GM12892 (cell line): ENCODE results near the gene EPB41L3.

Experiments used
- DNase-seq: peaks from one replicate; pipeline ENCODE4 v3.0.0; 2011; ENCODE audit not compliant: insufficient read length
- FAIRE-seq: peaks from 2 replicates; lab custom pipeline; 2011; peaks lifted over from hg19 to GRCh38; lab: Jason Lieb, UNC
- POLR2A ChIP-seq: IDR thresholded peaks from 2 replicates; pipeline ENCODE4 v1.6.1; 2011; ENCODE audit warnings: low read depth, low read length, control low read depth
- POLR2AphosphoS5 ChIP-seq: IDR thresholded peaks from 2 replicates; pipeline ENCODE4 v1.6.1; 2011; ENCODE audit warnings: low read depth, low read length, control low read depth
- TAF1 ChIP-seq: IDR thresholded peaks from 2 replicates; pipeline ENCODE4 v1.6.1; 2011; ENCODE audit warnings: low read depth, mild to moderate bottlenecking, control low read depth, low read length, borderline replicate concordance

Gene EPB41L3

GRCh38 chr18:5415031-5415430 is 128.8 kb downstream of the EPB41L3 start:
- DNase-seq = no peak
- TF ChIP-seq POLR2AphosphoS5 = no peak
- no peak for TF ChIP-seq POLR2A
- no peak for TF ChIP-seq TAF1
- no peak for FAIRE-seq

DNA sequence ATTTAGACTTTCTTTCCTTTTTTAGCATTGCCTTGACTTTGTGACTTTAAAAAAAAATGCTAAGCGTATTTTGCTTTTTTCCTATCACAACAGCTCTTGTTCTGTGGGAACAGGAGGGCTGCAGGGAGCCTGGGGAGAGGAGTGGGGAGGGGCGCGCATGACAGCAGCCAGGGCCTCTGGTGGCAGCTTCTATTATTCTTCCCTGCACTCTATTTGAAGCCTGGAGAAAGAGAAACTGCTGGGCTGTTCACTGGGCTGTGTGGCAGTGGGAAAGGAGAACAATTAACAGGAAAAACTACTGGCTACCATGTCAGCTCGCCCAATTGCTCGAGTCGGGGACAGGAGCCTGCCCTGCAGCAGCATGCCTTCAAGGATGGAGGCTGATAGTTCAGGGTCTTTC is 129.3 kb downstream of the EPB41L3 start:
- FAIRE-seq (no peak), DNase-seq (no peak)
- no peak for TF ChIP-seq TAF1

DNA sequence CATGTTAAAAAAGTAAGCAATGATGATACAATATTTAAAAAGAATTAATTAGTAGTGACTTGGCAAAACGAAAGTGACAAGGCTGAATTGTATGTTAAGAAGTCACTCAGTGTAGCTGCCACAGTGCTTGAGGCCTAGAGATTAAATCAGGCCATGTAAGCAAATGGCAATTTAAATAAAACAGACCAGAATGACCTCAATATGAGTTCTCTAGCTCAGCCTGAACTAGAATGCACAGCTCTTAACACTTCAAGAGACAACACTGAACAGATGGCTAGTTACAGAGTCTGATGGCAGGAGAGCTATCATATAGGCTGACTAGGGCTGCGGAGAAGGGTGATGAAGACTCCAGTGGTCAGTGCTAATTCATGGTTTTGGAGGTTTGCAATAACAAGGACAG is 130.3 kb downstream of the EPB41L3 start:
- TF ChIP-seq POLR2A (no peak), POLR2AphosphoS5 (no peak), TAF1 (no peak)
- DNase-seq = no peak
- FAIRE-seq = no peak

DNA sequence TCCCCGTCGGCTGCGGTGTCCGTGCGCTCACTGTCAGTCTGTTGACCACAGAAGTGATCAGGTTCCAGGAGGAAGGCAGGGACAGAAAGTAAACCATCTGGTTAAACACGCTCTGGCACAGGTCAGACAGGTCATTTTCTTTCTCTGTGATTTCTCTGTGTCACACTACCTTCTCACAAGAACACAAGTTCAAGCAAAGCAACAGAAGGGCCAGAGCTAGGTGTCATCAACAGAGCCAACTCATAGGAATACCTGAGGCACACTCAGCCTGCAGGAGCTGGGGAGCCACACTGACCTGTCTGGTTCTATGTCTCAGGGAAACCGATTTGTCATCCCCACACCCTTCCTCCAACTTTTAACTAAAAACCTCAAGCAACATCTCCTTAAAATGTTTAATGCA is 133.2 kb downstream of the EPB41L3 start:
- TF ChIP-seq POLR2AphosphoS5 = no peak
- TF ChIP-seq TAF1 = no peak
- no peak for TF ChIP-seq POLR2A
- DNase-seq (no peak), FAIRE-seq (no peak)

- TF ChIP-seq TAF1 (no peak), POLR2AphosphoS5 (no peak), POLR2A (no peak)
- no peak for FAIRE-seq
- DNase-seq = no peak
These were observed 145.5 kb downstream of the EPB41L3 start for GRCh38 chr18:5398269-5398668.

GRCh38 chr18:5397102-5397501 is 146.7 kb downstream of the EPB41L3 start:
- TF ChIP-seq POLR2A (no peak), POLR2AphosphoS5 (no peak), TAF1 (no peak)
- FAIRE-seq (no peak), DNase-seq (no peak)

DNA sequence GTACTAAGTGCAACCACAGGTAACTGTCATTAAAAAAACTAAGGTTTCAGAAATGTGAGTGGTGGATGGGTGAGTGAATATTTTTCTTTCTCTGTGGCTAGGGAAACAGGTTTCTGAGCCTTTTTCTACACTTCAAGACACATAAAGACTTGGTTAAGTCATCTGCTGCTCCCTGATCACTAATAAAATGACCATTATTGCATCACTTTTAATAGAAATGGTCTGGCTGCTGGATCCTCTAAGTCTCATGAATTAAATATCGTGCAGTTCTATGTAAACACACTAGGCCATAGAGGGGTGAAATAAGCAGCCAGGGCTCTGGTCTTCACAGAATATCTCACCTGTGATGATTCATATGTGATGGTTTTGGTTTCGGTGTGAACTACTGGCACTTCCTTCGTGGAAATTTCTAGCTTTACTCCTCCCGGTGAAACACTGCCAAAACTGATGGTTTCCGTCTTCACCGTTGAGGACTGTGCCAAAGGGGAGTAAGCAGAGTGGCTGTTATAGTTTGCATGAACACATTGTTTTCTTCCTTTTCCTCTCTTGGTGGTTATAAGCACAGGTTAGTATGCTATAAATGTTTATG is 147.8 kb downstream of the EPB41L3 start:
- no peak for DNase-seq
- FAIRE-seq = no peak
- no peak for TF ChIP-seq POLR2A
- TF ChIP-seq POLR2AphosphoS5 = no peak
- no peak for TF ChIP-seq TAF1

GRCh38 chr18:5393779-5394178 is 150.0 kb downstream of the EPB41L3 start:
- FAIRE-seq (no peak), DNase-seq (no peak)
- TF ChIP-seq POLR2AphosphoS5 (no peak), TAF1 (no peak), POLR2A (no peak)

- FAIRE-seq (no peak), DNase-seq (no peak)
- TF ChIP-seq POLR2AphosphoS5 (no peak), POLR2A (no peak), TAF1 (no peak)
These were observed 152.4 kb downstream of the EPB41L3 start for GRCh38 chr18:5391409-5391808.

- TF ChIP-seq POLR2A (no peak), POLR2AphosphoS5 (no peak), TAF1 (no peak)
- no peak for DNase-seq
- FAIRE-seq = no peak
These were observed 154.4 kb downstream of the EPB41L3 start for GRCh38 chr18:5389356-5389755.

- TF ChIP-seq POLR2A (no peak), TAF1 (no peak), POLR2AphosphoS5 (no peak)
- FAIRE-seq (no peak), DNase-seq (no peak)
These were observed 154.9 kb downstream of the EPB41L3 start for GRCh38 chr18:5388896-5389295.

- FAIRE-seq (no peak), DNase-seq (no peak)
- TF ChIP-seq POLR2A = no peak
These were observed 163.2 kb downstream of the EPB41L3 start for GRCh38 chr18:5380586-5380985.

DNA sequence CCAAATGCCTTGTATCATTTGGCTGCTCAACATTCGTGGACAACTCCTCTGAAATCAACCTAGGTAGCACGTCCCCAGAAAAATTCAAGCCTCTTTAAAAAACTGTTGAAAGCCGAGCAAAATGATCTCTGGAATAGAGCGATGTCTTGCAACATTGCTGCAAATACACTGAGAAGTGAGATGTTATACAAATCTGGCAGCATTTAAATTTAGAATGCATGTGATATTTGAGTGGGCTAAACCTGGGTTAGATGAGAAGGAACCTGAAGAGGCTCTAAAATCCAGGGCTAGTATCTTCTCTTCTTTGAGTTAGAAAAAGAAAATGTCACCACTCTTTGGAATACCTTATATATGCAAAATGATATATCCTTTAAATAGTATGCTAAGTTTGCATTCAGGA is 166.8 kb downstream of the EPB41L3 start:
- no peak for DNase-seq
- TF ChIP-seq TAF1 = no peak
- no peak for TF ChIP-seq POLR2A
- TF ChIP-seq POLR2AphosphoS5 = no peak
- FAIRE-seq = no peak
